ENCODE results near the gene DTD1.
"Not testable (repeated sequence)": the region's sequence is repeated elsewhere in the genome, so short reads cannot be mapped to it uniquely, and the experiment has no call there.

DTD1 gene

GRCh38 chr20:18747090-18747489 lies 159.2 kb downstream of the DTD1 start:
- no peak for DNase-seq (ENCODE audit: extremely low read depth, low read depth)
- TF ChIP-seq CTCF (IDR thresholded peaks at IDR 0.05; ENCODE audit: low read depth, low read length, missing control alignments), result no peak
- no peak overlapping the region for H3K4me3 ChIP-seq (replicated peaks; ENCODE audit: low read depth, low read length)

GRCh38 chr20:18748987-18749386 lies 161.1 kb downstream of the DTD1 start:
- TF ChIP-seq CTCF (IDR thresholded peaks at IDR 0.05; ENCODE audit: low read depth, low read length, missing control alignments), result no peak
- no peak overlapping the region for H3K4me3 ChIP-seq (replicated peaks; ENCODE audit: low read depth, low read length)
- no peak for DNase-seq (ENCODE audit: extremely low read depth, low read depth)

- no peak overlapping the region for H3K4me3 ChIP-seq (replicated peaks; ENCODE audit: low read depth, low read length)
- no peak for TF ChIP-seq CTCF (IDR thresholded peaks at IDR 0.05; ENCODE audit: low read depth, low read length, missing control alignments)
- no peak for DNase-seq (ENCODE audit: extremely low read depth, low read depth)
These were observed 161.7 kb downstream of the DTD1 start for GRCh38 chr20:18749528-18749927.

GRCh38 chr20:18750735-18751134 lies 162.9 kb downstream of the DTD1 start:
- no peak overlapping the region for H3K4me3 ChIP-seq (replicated peaks; ENCODE audit: low read depth, low read length)
- TF ChIP-seq CTCF (IDR thresholded peaks at IDR 0.05; ENCODE audit: low read depth, low read length, missing control alignments), result no peak
- DNase-seq (ENCODE audit: extremely low read depth, low read depth), result no peak

GRCh38 chr20:18754030-18754652 lies 166.3 kb downstream of the DTD1 start:
- TF ChIP-seq CTCF (IDR thresholded peaks at IDR 0.05; ENCODE audit: low read depth, low read length, missing control alignments), result no peak
- no peak for DNase-seq (ENCODE audit: extremely low read depth, low read depth)
- H3K4me3 ChIP-seq (replicated peaks; ENCODE audit: low read depth, low read length), result no peak overlapping the region

GRCh38 chr20:18754653-18755045 lies 166.8 kb downstream of the DTD1 start:
- TF ChIP-seq CTCF (IDR thresholded peaks at IDR 0.05; ENCODE audit: low read depth, low read length, missing control alignments), result no peak
- no peak overlapping the region for H3K4me3 ChIP-seq (replicated peaks; ENCODE audit: low read depth, low read length)
- no peak for DNase-seq (ENCODE audit: extremely low read depth, low read depth)

GRCh38 chr20:18760852-18761251 lies 173.0 kb downstream of the DTD1 start:
- not testable (repeated sequence) for H3K4me3 ChIP-seq (replicated peaks; ENCODE audit: low read depth, low read length); DNase-seq (ENCODE audit: extremely low read depth, low read depth)
